ENCODE data around the gene LRRC75B. TPM values are rescaled to one million over a fixed set of nuclear protein-coding genes. Genes with fewer than 3 reads are reported as not detected.

Gene LRRC75B
- total and polyA plus RNA-seq, 9 of the 15 experiments (the other 6 are each of a cell fraction or from before 2014, with no cell fraction given) = 0.10 to 2.8 (median 1.0) TPM; not detected in 1

DNA sequence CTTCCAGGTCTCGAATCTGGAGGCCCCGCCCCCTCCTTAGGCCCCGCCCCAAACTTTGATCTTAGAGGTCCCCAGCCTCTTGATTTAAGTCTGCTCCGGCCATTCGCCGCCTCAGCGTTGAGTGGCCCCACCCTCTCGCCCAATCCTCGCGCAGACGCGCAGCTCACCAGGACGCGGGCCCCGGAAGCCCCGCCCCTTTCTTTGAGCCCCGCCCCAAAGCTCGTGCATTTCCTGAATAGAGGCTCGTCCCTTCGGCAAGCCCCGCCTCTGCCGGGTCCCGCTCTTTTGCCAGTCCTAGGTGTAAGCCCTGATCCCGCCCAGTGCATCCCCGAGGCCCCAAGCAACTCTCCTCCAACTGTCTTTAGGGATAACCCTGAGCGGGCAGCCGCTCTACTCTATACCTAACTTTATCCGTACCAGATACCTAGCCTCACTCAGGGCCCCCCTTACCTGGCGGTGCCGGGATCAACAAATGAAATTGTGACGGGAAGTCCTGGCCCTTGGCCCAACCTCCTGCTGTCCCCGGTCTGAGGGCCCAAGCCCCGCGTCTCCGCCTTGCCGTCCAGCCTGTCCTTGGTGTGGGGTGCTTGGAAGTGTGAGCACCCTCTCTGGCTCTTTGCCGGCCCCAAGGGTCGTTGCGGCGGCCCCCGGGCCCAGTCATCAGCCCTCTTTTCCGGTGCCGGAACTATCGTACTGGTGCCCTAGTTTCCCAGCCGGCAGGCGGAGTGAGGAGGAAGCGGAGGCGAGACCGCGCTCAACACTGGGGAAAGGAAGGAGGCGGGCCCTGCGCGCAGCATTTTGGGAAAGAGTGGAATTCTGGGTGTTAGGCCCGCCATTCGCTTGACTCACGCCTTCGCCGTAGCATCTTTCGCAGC, 37.5 kb downstream of the LRRC75B start, which contains the start of gene SNRPD3 (continued):
- TF ChIP-seq, protein P1, sequence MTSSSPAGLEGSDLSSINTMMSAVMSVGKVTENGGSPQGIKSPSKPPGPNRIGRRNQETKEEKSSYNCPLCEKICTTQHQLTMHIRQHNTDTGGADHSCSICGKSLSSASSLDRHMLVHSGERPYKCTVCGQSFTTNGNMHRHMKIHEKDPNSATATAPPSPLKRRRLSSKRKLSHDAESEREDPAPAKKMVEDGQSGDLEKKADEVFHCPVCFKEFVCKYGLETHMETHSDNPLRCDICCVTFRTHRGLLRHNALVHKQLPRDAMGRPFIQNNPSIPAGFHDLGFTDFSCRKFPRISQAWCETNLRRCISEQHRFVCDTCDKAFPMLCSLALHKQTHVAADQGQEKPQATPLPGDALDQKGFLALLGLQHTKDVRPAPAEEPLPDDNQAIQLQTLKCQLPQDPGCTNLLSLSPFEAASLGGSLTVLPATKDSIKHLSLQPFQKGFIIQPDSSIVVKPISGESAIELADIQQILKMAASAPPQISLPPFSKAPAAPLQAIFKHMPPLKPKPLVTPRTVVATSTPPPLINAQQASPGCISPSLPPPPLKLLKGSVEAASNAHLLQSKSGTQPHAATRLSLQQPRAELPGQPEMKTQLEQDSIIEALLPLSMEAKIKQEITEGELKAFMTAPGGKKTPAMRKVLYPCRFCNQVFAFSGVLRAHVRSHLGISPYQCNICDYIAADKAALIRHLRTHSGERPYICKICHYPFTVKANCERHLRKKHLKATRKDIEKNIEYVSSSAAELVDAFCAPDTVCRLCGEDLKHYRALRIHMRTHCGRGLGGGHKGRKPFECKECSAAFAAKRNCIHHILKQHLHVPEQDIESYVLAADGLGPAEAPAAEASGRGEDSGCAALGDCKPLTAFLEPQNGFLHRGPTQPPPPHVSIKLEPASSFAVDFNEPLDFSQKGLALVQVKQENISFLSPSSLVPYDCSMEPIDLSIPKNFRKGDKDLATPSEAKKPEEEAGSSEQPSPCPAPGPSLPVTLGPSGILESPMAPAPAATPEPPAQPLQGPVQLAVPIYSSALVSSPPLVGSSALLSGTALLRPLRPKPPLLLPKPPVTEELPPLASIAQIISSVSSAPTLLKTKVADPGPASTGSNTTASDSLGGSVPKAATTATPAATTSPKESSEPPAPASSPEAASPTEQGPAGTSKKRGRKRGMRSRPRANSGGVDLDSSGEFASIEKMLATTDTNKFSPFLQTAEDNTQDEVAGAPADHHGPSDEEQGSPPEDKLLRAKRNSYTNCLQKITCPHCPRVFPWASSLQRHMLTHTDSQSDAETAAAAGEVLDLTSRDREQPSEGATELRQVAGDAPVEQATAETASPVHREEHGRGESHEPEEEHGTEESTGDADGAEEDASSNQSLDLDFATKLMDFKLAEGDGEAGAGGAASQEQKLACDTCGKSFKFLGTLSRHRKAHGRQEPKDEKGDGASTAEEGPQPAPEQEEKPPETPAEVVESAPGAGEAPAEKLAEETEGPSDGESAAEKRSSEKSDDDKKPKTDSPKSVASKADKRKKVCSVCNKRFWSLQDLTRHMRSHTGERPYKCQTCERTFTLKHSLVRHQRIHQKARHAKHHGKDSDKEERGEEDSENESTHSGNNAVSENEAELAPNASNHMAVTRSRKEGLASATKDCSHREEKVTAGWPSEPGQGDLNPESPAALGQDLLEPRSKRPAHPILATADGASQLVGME (CRISPR knock-in tag; IDR thresholded peaks at IDR 0.05) = no peak
- TF ChIP-seq, protein P2, sequence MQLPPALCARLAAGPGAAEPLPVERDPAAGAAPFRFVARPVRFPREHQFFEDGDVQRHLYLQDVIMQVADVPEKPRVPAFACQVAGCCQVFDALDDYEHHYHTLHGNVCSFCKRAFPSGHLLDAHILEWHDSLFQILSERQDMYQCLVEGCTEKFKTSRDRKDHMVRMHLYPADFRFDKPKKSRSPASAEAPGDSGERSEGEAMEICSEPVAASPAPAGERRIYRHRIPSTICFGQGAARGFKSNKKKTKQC (CRISPR knock-in tag; IDR thresholded peaks at IDR 0.05) = no peak
- TF ChIP-seq DPF2 (IDR thresholded peaks at IDR 0.05) (peak; percentile 37; the same call in 1 of the 2 replicates), PHB2 (IDR thresholded peaks at IDR 0.05; ENCODE audit: low read depth) (no peak), ZNF316 (IDR thresholded peaks at IDR 0.05) (no peak), CBX3 (IDR thresholded peaks at IDR 0.05; ENCODE audit: borderline replicate concordance in 1 of 2, low read length in 2 of 2) (peak in 1 of 2 experiments; percentile 61; a peak in 1 of 3 replicates), ETV1 (tag; conservative IDR thresholded peaks at IDR 0.05; ENCODE audit: low read depth) (peak; percentile 87), ZNF77 (CRISPR knock-in tag; IDR thresholded peaks at IDR 0.05) (no peak), ZNF133 (CRISPR knock-in tag; IDR thresholded peaks at IDR 0.05) (no peak), LEF1 (IDR thresholded peaks at IDR 0.05) (peak; percentile 50; the same call in 1 of the 2 replicates), NFE2L1 (tag; IDR thresholded peaks at IDR 0.05; ENCODE audit: borderline replicate concordance, low read depth) (no peak)
- TF ChIP-seq, protein P3, sequence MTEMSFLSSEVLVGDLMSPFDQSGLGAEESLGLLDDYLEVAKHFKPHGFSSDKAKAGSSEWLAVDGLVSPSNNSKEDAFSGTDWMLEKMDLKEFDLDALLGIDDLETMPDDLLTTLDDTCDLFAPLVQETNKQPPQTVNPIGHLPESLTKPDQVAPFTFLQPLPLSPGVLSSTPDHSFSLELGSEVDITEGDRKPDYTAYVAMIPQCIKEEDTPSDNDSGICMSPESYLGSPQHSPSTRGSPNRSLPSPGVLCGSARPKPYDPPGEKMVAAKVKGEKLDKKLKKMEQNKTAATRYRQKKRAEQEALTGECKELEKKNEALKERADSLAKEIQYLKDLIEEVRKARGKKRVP (CRISPR knock-in tag; IDR thresholded peaks at IDR 0.05) = no peak
- TF ChIP-seq, protein P4, sequence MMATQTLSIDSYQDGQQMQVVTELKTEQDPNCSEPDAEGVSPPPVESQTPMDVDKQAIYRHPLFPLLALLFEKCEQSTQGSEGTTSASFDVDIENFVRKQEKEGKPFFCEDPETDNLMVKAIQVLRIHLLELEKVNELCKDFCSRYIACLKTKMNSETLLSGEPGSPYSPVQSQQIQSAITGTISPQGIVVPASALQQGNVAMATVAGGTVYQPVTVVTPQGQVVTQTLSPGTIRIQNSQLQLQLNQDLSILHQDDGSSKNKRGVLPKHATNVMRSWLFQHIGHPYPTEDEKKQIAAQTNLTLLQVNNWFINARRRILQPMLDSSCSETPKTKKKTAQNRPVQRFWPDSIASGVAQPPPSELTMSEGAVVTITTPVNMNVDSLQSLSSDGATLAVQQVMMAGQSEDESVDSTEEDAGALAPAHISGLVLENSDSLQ (IDR thresholded peaks at IDR 0.05) = peak; percentile 93
- TF ChIP-seq, protein P5, sequence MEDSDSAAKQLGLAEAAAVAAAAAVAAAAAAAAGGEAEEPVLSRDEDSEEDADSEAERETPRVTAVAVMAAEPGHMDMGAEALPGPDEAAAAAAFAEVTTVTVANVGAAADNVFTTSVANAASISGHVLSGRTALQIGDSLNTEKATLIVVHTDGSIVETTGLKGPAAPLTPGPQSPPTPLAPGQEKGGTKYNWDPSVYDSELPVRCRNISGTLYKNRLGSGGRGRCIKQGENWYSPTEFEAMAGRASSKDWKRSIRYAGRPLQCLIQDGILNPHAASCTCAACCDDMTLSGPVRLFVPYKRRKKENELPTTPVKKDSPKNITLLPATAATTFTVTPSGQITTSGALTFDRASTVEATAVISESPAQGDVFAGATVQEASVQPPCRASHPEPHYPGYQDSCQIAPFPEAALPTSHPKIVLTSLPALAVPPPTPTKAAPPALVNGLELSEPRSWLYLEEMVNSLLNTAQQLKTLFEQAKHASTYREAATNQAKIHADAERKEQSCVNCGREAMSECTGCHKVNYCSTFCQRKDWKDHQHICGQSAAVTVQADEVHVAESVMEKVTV (CRISPR knock-in tag; IDR thresholded peaks at IDR 0.05) = no peak
